Fibroblast of skin of left quadriceps (primary cell): ENCODE results near the gene GRAP2.
A peak's percentile ranks its signal among the peaks of the same experiment; 100 is the strongest.
"Not testable (repeated sequence)": the region's sequence is repeated elsewhere in the genome, so short reads cannot be mapped to it uniquely, and the experiment has no call there.

ENCODE experiments used
- DNase-seq, 2 experiments: peaks; one replicate each; pipeline ENCODE4 v3.0.0-alpha.2; 2013; ENCODE audit warnings: low read depth in 2 of 2

The GRAP2 gene

DNA sequence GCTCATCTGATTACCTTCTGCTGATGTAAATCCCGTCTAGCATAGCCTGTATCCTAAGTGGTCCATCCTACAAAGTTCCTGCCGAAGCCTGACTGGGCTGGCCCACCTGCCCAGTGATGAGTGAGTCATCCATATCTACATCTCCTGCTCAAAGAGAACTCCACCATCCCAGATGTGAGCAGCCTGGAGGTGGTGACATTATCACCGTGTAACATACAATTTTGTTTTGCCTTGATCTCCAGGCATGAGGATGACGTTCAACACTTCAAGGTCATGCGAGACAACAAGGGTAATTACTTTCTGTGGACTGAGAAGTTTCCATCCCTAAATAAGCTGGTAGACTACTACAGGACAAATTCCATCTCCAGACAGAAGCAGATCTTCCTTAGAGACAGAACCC is 64.9 kb downstream of the GRAP2 start:
- no peak for DNase-seq

DNA sequence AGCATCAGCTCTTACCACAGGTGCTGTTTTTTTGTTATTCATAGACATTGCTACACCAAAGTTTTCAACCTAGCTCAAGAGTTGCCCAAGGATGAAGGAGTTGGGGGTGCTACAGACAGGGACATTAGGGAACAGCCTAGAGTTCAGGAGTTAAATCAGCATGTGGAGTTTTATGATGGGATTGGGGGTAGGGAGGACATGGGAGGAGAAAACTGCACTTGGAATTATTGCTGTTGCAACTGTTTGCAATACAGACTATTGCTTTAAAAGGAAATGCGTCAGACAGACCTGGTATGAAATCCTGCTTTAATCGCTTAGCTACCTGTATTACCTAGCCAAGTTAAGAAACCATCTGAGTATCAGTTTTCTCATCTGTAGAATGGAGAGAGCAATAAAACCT is 65.6 kb downstream of the GRAP2 start:
- DNase-seq = peak in 1 of 2 experiments; percentile 14

DNA sequence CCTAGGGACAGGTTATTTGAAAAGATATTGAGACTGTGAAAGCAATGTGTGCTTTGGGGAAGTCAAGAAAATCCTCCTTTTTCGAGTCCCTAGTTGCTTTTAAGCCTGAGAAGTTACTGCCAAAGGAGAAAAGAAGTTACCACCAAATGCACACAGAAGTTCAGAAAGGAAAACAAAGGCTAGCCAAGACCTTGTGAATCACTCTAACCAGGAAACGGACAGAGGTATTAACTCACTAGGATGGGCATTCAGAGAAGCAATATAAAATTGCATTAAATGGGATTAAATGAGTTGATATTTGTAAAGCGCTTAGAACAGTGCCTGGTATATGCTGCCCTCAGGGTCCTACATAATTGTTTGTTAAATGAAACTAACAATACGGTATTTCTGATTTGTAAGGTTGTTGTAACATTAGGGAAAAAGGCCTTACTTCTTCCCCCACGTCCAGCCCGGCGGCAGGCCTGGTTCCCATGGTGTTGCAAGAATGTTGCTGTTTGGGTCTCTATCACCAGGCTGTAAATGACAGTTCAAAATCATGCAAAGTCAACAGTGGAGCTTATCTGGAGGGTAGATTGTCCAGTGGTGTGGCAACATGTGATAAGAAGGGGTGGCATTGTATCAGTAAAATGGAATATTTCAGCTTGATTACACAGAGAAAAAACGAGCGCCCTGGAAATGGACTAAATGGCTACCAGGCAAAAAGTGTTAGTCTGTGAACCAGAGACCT is 66.4 kb downstream of the GRAP2 start:
- no peak for DNase-seq

DNA sequence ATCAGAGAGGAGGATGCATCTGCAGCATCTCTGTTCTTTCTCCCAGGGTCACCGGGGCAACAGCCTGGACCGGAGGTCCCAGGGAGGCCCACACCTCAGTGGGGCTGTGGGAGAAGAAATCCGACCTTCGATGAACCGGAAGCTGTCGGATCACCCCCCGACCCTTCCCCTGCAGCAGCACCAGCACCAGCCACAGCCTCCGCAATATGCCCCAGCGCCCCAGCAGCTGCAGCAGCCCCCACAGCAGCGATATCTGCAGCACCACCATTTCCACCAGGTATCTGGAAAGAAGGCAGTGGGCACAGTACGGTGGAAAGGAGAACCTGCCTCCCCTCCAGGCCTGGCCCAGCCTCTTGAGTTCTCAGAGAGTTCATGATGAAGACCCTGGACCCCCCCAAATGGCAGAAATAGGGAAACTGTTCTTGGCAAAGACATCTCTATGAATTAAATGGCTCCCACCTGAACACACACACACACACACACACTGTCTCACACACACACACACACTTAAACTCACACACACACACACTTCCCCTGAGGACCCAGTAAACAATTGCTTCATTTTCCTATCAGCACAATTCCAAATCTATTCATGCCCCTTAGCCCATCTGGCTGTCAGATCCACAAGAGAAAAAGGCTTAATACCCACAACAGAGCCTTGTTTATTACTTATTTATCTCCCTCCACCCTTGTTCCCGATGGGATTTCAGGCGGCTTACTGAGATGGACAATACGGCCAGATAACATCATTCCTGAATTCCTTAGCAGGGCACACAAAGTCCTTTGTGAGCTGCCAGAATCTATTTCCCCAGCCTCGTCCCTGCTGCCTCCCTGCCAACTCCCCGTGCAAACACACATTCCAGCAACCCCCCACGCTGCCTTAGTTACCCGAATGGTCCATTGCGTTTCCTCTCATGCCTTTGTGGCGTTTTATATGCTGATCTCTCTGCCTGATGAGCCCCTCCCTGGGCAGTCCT is 67.4 kb downstream of the GRAP2 start:
- DNase-seq = no peak

DNA sequence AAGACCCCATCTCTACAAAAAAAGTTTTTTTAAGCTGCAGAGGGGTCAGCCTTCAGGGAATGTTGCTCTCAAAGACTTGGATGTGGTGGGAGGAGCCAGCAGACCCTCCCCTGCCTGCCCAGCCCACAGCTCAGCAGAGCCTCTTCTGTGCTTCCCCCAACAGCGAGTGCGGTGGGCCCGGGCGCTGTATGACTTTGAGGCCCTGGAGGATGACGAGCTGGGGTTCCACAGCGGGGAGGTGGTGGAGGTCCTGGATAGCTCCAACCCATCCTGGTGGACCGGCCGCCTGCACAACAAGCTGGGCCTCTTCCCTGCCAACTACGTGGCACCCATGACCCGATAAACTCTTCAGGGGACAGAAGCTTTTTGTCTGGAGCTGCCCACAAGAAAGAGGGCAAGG is 69.9 kb downstream of the GRAP2 start:
- DNase-seq = no peak

DNA sequence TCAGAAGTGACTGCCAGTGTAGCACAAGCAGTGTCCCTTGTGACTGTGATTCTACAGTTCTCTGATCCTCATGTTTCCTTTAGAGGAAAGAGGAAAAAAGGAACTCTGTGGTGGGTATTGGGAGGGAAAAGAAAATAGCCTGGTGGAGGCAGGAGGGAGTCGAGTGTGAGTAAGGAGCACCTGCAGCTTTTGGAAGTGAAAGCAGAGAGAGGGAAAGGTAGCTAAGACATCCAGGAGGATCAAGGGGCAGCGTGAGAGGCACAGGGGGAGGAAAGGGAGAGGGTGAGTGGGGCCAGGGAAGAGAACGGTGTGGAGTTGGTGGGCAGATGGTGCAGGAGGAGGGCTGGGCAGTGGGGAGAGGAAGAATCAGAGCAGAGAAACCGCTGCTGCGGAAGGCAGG is 71.8 kb downstream of the GRAP2 start:
- DNase-seq = no peak

DNA sequence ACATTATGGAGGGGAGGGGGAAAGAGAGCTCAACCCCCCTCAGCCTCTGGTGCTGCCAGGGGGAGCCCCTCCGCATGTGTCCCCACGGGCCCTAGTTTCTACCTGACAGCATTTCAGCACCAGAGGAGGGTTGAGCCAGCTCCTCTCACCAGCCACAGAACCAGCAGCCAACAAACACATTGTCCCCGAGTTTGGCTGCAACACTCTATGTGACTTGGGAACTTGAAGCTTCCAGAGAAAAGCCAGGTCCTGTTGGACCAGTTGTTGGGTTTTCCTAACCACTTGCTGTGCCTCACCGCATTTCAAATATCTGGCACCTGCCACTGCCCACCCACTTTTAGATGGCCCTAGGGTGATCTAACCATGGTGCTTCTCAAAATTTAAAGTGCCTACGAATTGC is 72.8 kb downstream of the GRAP2 start:
- no peak for DNase-seq

DNA sequence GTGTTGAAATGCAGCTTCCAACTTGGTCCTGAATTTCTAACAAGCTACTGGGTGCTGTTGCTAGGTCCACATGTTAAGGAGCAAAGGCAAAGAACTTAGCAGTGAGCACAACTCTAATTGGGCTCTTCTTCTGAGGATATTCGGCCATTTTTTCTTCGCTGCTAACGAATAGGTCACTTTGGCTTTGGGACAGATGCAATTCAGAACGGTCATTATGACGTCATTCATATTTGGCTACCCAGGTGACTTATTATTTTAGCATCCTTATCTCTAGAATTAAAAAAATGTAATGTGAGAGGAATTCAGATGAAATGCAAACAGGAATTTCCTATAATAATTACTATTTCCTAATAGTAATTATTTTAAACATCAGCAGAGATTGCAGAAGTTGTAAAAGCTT is 73.2 kb downstream of the GRAP2 start:
- no peak for DNase-seq

DNA sequence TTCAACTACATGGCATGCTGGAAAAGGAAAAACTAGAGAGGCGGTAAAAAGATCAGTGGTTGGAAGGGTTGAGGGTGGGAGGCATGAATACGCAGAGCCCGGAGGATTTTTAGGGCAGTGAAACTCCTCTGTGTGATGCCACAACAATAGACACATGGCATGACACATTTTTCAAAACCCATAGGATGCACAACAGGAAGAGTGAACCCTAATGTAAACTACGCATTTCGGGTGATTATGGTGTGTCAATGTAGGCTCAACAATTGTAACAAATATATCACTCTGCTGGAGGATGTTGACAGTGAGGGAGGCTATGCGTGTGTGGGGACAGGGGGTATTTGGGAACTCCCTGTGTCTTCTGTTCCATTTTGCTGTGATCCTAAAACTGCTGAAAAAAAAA is 78.2 kb downstream of the GRAP2 start:
- no peak for DNase-seq

DNA sequence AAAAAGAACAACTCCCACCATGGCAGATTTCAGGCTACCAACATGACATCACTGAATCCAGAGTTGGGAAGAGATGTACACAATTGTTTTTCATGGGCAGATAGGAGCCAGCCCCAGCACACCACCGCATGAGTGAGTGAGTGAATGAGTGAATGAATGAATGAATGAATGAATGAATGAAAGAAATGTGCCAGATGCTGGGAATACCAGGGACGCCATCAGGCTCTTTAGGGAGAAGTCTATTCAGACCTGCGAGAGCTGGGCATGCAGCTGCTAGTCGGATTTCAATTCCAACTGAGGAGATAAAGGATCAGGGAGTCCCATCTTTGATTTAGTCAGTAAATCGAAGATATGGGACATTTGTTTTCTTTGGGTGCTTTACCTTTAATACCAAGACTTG is 78.6 kb downstream of the GRAP2 start:
- DNase-seq = no peak

DNA sequence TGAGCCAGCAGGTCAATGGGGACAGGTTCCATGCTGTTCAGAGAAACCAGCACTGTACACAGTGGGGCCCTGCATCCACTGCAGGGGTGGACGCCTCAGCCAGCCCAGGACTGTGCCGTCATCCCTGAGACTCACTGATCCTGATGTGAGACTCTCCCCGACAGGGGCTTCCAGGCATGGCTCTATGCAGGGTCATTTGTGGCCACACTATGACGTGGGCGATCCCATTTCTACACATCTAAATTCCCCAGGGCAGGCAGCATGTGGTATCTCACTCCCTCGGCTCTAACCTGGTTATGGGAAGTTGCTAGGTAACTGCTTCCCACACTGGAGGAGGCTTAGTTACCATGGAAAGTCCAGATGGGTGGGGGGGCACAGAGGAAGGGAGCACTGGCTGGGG is 79.7 kb downstream of the GRAP2 start:
- DNase-seq = no peak

DNA sequence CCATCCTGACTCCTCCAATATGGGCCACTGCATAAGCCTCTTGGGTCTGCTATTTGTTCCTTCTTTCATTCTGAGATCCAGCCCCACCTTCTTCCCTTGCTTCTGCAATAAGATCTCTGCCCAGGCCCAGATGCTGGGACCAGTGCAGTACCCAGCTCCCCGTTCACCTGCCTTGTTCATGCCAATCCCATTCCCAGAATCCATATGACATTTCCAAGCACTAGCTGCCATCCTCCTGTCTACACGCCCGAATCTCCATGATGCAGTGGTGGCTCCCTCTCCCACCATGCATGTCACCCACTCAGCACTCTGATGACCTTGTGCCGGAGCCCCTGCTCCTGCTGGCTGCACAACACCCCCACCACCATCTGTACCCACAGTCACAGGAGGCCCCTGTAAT is 82.5 kb downstream of the GRAP2 start:
- DNase-seq = no peak

DNA sequence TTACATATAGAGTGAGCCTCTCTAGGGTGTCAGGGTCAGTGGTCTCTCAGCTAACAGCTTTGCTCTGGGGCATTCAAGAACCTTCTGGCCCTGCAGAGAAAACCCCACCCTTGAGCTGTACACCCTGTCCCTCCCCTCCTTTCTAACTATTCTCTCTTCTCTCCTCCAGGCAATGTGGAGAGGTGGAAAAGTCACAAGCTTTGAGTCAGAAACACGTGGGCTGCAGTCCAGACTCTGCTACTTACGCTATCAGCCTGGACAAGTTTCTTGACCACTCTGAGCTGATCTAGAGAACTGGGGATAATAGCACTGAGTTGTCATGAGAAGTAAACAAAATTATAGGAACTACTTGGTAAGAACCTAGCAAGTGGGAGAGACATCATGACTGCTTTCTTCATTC is 83.1 kb downstream of the GRAP2 start:
- DNase-seq = no peak

DNA sequence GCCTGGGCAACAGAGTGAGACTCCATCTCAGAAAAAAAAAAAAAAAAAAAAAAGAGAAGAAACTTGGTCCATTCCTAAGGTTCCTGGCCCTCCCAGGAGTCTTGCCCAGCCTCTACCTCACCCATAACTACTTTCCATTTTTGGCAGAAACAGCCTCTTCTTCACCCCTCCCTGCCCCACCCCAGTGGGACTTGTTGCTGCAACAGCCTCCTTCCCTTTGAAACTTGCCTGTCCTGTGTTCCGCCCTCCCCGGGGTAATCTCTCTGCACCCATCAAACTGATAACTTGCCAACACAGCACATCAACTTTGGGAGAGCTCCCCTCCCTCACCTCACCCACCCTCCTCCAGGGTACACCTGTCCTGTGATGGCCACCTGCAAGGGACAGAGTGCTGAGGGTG is 83.9 kb downstream of the GRAP2 start:
- DNase-seq = no peak

DNA sequence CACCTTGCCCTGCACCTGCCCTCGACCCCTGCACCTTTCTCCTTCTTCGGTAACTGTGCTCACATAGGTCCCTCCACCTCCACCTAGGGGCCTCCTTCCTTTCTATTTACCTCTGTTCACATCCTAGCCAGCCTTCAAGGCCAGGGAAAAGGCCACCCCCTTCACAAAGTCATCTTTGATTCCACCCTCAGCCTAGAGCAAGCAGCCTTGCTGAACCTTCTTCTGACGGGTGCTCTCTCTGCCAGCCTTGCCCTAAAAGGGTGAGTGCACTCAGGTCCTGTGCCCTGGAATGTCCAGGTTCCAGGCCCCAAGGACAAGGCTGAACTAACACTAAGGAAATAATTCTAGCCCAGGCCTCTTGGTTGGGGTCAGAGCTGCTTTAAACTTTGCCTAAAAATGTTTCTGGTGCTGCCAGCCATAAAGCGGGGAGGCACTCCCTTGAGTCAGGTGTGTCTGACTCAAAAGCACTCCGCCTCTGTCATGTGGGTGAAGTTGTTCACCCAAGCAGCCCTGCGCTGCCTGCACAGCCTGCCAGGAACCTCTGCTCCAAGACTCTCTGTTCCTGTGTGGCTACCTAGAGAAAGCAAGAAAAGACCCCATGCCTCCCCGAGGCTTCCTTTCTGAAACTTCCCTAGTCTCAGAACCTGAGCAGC is 84.6 kb downstream of the GRAP2 start:
- DNase-seq = no peak

DNA sequence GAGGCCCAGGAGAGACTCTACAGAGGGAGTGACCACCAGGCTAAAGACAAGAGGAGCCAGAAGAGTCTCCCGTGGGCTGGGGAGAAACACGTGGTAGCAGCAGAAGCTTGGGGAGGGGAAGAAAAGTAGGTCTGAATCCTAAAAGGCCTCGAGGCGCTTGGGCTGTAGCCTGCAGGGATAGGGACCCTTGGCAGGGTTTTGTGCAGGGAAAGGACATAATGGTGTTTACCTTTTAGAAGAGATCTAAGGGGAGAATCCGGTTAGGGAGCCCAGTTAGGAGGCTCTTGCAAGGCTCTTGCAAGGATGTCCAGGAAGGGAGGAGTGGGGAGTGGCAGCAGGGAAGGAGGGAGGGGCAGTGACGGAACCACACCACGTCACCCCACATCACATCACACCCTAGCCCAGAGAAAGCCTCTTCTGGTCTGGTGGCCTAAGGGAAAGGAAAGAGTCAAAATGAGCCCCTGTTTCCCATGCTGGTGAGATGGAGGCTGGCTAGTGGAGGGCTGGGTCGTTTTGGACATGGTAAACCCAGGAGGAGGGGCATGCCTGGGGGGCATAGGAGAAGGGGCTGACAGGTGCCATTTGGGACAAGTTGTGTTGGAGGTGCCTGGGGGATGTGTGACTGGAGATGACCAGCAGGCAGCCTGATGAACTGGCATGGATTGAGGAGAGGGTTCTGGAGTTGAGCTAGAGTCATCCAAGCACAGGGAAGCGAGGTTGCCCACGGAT is 87.7 kb downstream of the GRAP2 start:
- no peak for DNase-seq

DNA sequence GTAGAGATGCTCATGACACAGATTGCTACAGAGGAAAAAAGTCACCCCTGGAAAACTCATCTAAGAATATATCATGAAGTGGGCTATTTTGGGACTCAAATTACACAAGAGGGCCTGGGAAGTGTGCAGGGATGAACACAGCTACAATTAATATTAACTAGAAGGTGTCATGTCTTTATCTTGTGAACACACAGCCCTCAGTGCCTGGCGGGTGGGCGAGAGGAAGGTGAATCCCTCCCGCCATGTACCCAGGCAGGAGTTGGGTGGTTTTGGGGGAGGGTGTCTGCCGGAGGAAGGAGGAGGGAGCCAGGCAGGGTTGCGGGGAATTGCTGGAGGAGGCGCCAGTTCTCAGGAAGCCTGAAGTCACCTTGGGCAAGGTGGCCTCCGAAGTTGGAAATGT is 88.7 kb downstream of the GRAP2 start:
- no peak for DNase-seq

DNA sequence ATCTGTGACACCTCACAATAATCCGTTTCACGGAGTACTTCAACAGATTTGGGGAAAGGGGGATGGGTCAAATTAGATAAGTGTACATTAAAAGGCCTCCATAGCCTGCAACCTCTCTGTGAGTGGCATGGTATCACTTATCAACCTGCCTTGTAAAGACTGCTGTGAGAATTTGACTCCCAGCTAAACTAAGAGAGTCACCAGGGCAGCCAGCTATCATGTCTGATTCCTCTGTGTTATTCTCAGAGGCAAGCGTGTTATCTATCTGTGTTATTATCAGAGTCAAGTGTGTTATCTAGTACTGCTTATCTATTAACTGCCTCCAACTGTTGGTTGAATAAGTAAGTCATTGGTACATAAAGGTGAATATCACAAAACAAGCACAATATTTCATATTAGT is 89.8 kb downstream of the GRAP2 start:
- no peak for DNase-seq

DNA sequence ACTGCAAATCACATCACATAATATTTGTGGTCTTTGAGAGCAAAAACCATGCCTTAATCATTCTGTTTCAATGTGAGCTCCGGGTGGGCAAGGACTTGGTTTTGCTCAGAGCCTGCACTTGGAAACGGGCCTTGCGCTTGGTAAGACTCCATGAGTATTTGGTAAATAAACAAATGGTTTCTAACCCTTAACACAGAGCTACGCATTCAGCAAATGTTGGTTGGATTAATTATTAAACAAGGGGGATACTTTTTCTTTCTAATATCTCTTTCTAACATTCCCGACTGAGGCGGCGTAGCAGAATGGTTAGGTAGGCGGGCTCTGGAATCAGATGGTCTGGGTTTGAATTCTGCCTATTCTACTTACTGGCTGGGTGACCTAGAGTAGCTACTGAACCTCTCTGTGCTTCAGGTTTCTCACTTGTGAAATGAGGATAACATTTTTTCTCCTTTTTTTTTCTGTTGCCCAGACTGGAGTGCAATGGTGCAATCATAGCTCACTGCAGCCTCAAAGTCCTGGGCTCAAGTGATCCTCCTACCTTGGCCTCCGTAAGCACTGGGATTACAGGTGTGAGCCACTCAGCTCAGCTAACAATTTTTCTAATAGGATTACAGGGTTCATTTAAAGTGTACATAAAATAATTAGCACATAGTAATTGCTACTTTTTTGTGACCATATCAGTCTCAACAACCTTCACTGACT is 90.4 kb downstream of the GRAP2 start:
- DNase-seq = no peak

DNA sequence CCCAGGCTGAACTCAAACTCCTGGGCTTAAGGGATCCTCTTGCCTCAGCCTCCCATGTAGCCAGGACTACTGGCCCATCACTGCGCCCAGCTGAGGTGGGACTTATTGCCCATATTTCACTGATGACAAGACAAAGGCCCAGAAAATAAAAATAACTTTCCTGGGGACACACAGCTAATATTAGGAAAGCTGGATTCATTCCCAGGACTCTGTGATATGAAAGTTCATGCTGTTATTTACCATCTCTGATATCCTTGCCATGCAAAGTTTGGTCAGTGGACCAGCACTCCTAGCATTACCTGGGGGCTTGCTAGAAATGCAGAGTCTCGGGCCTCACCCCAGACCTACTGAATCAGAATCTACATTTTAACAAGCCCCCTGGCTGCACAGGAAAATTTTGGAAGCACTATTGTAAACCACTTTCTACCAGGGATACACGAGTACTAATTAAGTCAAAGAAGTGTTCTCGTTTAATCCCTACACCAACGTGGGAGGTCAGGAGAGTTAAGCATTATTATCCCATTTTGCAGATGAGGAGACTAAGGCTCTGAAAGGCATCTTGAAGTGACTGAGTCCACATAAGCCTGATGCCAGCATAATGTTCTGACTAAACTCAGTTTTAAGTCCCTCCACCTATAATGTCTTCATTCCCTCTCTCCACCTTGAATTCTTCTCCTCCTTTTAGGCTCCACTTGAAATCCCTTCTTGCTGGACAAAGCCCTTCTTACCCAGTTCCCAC is 91.4 kb downstream of the GRAP2 start:
- DNase-seq = no peak

DNA sequence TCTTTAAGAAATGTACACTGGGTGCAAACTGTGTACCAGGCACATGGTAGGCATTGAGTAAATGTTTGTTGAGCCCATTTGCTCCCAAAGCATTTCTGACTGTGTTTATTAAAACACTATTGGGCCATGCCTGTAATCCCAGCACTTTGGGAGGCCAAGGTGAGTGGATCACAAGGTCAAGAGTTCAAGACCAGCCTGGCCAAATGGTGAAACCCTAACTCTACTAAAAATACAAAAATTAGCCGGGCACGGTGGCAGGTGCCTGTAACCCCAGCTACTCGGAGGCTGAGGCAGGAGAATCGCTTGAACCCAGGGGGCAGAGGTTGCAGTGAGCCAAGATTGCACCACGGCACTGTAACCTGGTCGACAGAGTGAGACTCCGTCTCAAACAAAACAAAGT is 92.0 kb downstream of the GRAP2 start:
- DNase-seq = not testable (repeated sequence)
